Stomach (tissue), 9 donors: ENCODE data around the gene CAPN10. TPM values are rescaled to one million over a fixed set of nuclear protein-coding genes. Genes with fewer than 3 reads are reported as not detected.
A peak's percentile ranks its signal among the peaks of the same experiment; 100 is the strongest.

Experiments used
- DNase-seq, 2 donors: peaks; one replicate each; pipeline versions ENCODE4 v3.0.0 to v3.0.0-alpha.2; 2013 to 2019
- H3K27ac ChIP-seq, 5 donors: fragments of 200-600 bp in 4 of 5; sonication (generic) in 4 of 5; one replicate each; pipeline ENCODE4 v1.5.1; 2013 to 2019; ENCODE audit warnings: mild to moderate bottlenecking in 1 of 5, moderate library complexity in 1 of 5
- H3K27me3 ChIP-seq, 3 donors: fragments of 200-600 bp; sonication (generic); one replicate each; pipeline ENCODE4 v1.5.1; 2017 to 2019; ENCODE audit warnings: mixed run types in 1 of 3
- H3K36me3 ChIP-seq, 4 donors: fragments of 200-600 bp; sonication (generic); 1 replicate in 3 of 4; 2 replicates in 1 of 4; pipeline ENCODE4 v1.5.1; 2016 to 2019
- H3K4me1 ChIP-seq, 4 donors: fragments of 200-600 bp; sonication (generic); one replicate each; pipeline ENCODE4 v1.5.1; 2016 to 2019
- H3K4me3 ChIP-seq, 4 donors: fragments of 200-600 bp; sonication (generic) in 3 of 4; one replicate each; pipeline ENCODE4 v1.5.1; 2016 to 2019; ENCODE audit warnings: mild to moderate bottlenecking in 1 of 4
- H3K9me3 ChIP-seq, 4 donors: fragments of 200-600 bp; sonication (generic); one replicate each; pipeline ENCODE4 v1.5.1; 2016 to 2019
- EP300 ChIP-seq: sonication (generic); formaldehyde crosslinking; IDR thresholded peaks from one replicate; pipeline ENCODE4 v1.6.1; 2017; ENCODE audit warnings: antibody characterized with exemption
- POLR2A ChIP-seq, 4 donors: fragments of 450-650 bp; IDR thresholded peaks; one replicate each; pipeline ENCODE4 v1.6.1; 2016; ENCODE audit warnings: antibody characterized with exemption in 4 of 4, control low read depth in 2 of 4, mild to moderate bottlenecking in 1 of 4, moderate library complexity in 1 of 4
- POLR2AphosphoS5 ChIP-seq, 3 donors: sonication (generic); formaldehyde crosslinking; IDR thresholded peaks; one replicate each; pipeline ENCODE4 v1.6.1; 2016; ENCODE audit warnings: antibody characterized with exemption in 3 of 3
- WGBS, 5 donors: extraction: QIAGEN DNeasy Blood & Tissue Kit in 3 of 5; methylation state at CpG; one replicate each; pipeline versions ENCODE4 v1.1.5 to v1.1.7; 2013 to 2018; 5-methylcytosine and 5-hydroxymethylcytosine counted together
- intact Hi-C: fragments of 100-400 bp; cut with DNase I; formaldehyde crosslinking; loops from one replicate; pipeline ENCODE4 v1.15.1; 2023; ENCODE audit warnings: low total_unique reads
- polyA plus RNA-seq, 3 donors: library from polyadenylated mRNA; stranded (reverse); fragments of 200-250 nt; gene quantifications; one replicate each; pipeline ENCODE4 v1.2.3, GENCODE V29; 2013
- total RNA-seq, 5 donors: library from RNA; depleted of rRNA; stranded (reverse); fragments of >200 nt; gene quantifications; one replicate each; pipeline versions ENCODE4 v1.1.0 to v1.2.3, GENCODE V29; 2014 to 2016
- TF ChIP-seq, protein P1 (sequence below), 7 experiments: fragments of 450-650 bp in 4 of 7; fragments of 200-600 bp in 3 of 7; sonication (generic) in 3 of 7; IDR thresholded peaks; one replicate each; pipeline ENCODE4 v1.5.1; 2016 to 2019; ENCODE audit warnings: antibody characterized with exemption in 7 of 7, control low read depth in 2 of 7, mild to moderate bottlenecking in 1 of 7
- donor health status: healthy with polysubstance abuse.
- donor health status: Bipolar disorder and iron deficiency.
- donor health status: healthy.

CAPN10 gene
- total and polyA plus RNA-seq, 8 donors, result 17.7 to 197 (median 36.6) TPM

DNA sequence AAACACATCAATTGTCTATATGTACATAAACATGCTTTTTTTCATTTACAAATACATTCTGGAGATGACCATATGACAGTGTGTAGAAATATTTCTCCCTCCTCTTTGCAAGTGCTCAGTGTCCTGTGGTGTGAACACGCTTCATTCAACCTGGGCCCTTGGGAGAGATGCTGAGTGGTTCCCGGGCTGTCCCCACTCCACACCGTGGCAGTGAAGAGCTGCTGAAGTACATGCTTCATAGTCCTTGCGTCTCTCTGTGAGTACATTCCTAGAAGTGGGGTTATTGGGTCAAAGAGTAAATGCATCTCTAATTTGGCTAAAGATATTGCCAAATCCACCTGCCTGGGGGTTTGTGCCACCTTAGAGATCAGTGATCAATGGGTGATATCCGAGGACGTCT is 32.2 kb downstream of the CAPN10 start:
- WGBS, 5 donors, result 80 to 93% (median 82%) methylated on average over 6 of the region's 6 CpGs
- intact Hi-C loops, result no loop called here
- Histone ChIP-seq H3K4me3 (no peak overlapping the region), H3K36me3 (peaks cover 0 to 61% (median 23%) of the 10 kb centered on the region in 4 donors), H3K27ac (no peak overlapping the region), H3K27me3 (no peaks in the 10 kb centered on the region), H3K9me3 (peaks cover 0 to 5% (median 0%) of the 10 kb centered on the region in 4 donors), H3K4me1 (peaks cover 0 to 24% (median 0%) of the 10 kb centered on the region in 4 donors)
- TF ChIP-seq POLR2A (IDR thresholded peaks at IDR 0.05) (no peak), POLR2AphosphoS5 (IDR thresholded peaks at IDR 0.05) (no peak), EP300 (no peak)
- TF ChIP-seq, protein P1, sequence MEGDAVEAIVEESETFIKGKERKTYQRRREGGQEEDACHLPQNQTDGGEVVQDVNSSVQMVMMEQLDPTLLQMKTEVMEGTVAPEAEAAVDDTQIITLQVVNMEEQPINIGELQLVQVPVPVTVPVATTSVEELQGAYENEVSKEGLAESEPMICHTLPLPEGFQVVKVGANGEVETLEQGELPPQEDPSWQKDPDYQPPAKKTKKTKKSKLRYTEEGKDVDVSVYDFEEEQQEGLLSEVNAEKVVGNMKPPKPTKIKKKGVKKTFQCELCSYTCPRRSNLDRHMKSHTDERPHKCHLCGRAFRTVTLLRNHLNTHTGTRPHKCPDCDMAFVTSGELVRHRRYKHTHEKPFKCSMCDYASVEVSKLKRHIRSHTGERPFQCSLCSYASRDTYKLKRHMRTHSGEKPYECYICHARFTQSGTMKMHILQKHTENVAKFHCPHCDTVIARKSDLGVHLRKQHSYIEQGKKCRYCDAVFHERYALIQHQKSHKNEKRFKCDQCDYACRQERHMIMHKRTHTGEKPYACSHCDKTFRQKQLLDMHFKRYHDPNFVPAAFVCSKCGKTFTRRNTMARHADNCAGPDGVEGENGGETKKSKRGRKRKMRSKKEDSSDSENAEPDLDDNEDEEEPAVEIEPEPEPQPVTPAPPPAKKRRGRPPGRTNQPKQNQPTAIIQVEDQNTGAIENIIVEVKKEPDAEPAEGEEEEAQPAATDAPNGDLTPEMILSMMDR (IDR thresholded peaks at IDR 0.05), result no peak
- no peak for DNase-seq

DNA sequence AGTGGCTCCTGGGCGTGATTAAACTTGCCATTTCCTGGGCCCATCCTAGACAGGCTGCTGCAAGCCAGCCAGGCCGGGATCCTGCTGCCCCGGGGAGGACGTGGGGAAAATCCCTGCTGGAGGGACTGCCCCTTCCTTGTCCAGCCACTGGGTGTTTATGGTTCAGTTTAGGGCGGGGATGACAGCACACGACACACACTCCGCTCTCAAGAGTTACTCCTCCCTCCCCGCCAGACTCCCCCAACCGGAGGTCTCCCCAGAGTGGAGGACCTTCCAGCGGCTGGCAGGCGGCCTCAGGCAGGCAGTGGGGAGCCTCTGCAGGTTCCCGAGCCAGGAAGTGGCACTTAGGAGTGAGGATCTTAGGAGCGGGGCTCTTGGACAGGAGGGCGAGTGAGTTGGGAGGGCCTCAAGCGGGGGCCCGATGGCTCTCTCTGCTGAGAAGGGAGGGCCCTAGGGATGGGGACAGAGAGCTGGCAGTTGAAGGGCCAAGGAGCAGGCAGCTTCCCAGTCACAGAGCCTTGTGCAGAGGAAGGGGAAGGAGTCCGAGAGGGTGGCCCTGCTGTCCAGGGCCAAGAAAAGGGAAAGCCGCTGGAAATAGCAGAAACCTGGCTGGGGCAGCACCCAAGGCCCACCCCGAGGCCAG is 33.1 kb downstream of the CAPN10 start:
- 77 to 89% (median 88%) methylated on average over 19 of the region's 19 CpGs for WGBS, 5 donors
- no peak for TF ChIP-seq POLR2A (IDR thresholded peaks at IDR 0.05)
- TF ChIP-seq, protein P1 (IDR thresholded peaks at IDR 0.05), result no peak
- no peak for TF ChIP-seq EP300
- no peak for TF ChIP-seq POLR2AphosphoS5 (IDR thresholded peaks at IDR 0.05)
- Histone ChIP-seq H3K4me1 (peaks cover 0 to 28% (median under 1%) of the 10 kb centered on the region in 4 donors), H3K36me3 (peaks cover 0 to 58% (median 23%) of the 10 kb centered on the region in 4 donors), H3K4me3 (no peak overlapping the region), H3K27me3 (peaks cover 0 to 3% (median 0%) of the 10 kb centered on the region in 3 donors), H3K27ac (no peak overlapping the region), H3K9me3 (peaks cover 0 to 5% (median 0%) of the 10 kb centered on the region in 4 donors)
- DNase-seq, result no peak
- intact Hi-C loops, result no loop called here

DNA sequence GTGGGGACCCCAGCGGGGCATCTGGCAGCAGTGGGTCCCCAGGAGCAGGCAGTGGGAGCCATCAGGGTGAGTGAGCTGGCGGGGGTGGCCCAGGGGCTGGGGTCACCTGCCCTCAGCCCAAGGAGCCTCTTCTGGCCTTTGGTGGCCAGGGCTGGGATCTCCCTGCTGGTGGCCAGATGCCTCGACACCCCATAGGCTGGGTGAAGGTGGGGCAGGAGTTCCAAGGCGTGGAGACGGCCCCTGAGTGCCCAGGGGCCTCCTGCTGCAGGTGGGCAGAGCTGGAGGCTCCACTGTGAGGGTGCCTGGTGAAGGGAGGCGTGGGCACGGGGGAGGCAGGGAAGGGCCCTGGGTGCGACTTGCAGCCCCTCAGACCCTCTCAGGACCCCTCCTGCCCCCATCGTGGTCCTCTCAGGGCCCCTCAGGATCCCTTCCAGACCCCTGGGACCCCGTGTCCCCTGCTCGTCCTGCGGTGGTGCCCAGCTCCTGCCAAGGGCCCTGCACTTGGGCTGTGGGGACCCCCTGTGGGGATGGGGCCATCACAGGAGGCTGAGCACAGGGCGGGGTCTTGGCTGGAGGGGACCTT is 33.7 kb downstream of the CAPN10 start:
- intact Hi-C loops, result no loop called here
- Histone ChIP-seq H3K27ac (no peak overlapping the region), H3K36me3 (peaks cover 0 to 58% (median 23%) of the 10 kb centered on the region in 4 donors), H3K4me1 (peaks cover 0 to 34% (median 3%) of the 10 kb centered on the region in 4 donors), H3K9me3 (peaks cover 0 to 5% (median 0%) of the 10 kb centered on the region in 4 donors), H3K4me3 (no peak overlapping the region), H3K27me3 (peaks cover 0 to 9% (median 0%) of the 10 kb centered on the region in 3 donors)
- WGBS, 5 donors, result 93 to 96% (median 94%) methylated on average over 8 to 13 of the region's 13 CpGs
- no peak for DNase-seq
- TF ChIP-seq POLR2AphosphoS5 (IDR thresholded peaks at IDR 0.05) (no peak), POLR2A (IDR thresholded peaks at IDR 0.05) (no peak)
- TF ChIP-seq, protein P1 (IDR thresholded peaks at IDR 0.05), result no peak

DNA sequence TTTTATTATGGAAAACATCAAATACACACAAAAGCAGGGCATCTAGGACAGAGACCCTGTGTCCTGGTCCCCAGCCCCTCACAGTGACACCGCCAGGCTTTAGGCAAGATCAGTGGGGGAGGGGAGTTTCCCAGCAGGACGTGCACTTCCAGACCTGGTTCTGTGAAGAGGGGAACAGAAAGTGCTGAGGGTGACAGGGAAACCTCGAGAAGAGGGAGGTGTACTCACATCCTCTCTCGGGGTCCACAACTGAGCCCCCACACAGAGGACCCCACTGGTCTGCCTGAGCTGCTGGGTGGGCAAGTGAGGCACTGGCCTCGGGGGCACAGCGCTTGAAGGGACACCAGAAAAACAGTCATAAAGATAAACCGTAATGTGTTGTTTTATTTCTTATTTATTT is 34.3 kb downstream of the CAPN10 start:
- H3K36me3 ChIP-seq, result peaks cover 0 to 58% (median 23%) of the 10 kb centered on the region in 4 donors
- no peak overlapping the region for H3K4me3 ChIP-seq
- peaks cover 0 to 38% (median 4%) of the 10 kb centered on the region in 4 donors for H3K4me1 ChIP-seq
- TF ChIP-seq POLR2A (IDR thresholded peaks at IDR 0.05) (no peak), EP300 (no peak), POLR2AphosphoS5 (IDR thresholded peaks at IDR 0.05) (no peak)
- TF ChIP-seq, protein P1 (IDR thresholded peaks at IDR 0.05), result no peak
- WGBS, 5 donors, result 80 to 87% (median 83%) methylated on average over 7 of the region's 7 CpGs
- H3K27me3 ChIP-seq, result peaks cover 0 to 12% (median 0%) of the 10 kb centered on the region in 3 donors
- H3K9me3 ChIP-seq, result peaks cover 0 to 5% (median 0%) of the 10 kb centered on the region in 4 donors
- DNase-seq, result no peak
- intact Hi-C loops, result no loop called here
- peak overlapping the region in 1 of 5 donors; percentile 27 for H3K27ac ChIP-seq
